HL-60/S4 treated with retinoic acid at 250 ng/mL for 4 days and 3 days (cell line): ENCODE data around the gene NUP54.

Experiments
- in situ Hi-C: fragments of 300-500 bp; cut with MboI; formaldehyde crosslinking; loops from 2 replicates; pipeline ENCODE4 v1.7.0; 2022; ENCODE audit warnings: low sequenced_read_pairs

The NUP54 gene

GRCh38 chr4:76147454-76148141, 599 bp downstream of the NUP54 start:
- in situ Hi-C loops = no loop called here

- in situ Hi-C loops = no loop called here
Measured at GRCh38 chr4:76144546-76144945, 3.7 kb downstream of the NUP54 start.

- in situ Hi-C loops = no loop called here
Measured at GRCh38 chr4:76141241-76141640, 7.0 kb downstream of the NUP54 start.

GRCh38 chr4:76127754-76128153, 20.4 kb downstream of the NUP54 start:
- in situ Hi-C loops = no loop called here

- in situ Hi-C loops = no loop called here
Measured at GRCh38 chr4:76125816-76126215, 22.4 kb downstream of the NUP54 start.

- in situ Hi-C loops = no loop called here
Measured at GRCh38 chr4:76120199-76120598, 28.0 kb downstream of the NUP54 start.

GRCh38 chr4:76117536-76117935, 30.7 kb downstream of the NUP54 start:
- in situ Hi-C loops = no loop called here

GRCh38 chr4:76116821-76117220, 31.4 kb downstream of the NUP54 start:
- in situ Hi-C loops = no loop called here

GRCh38 chr4:76108467-76109181, 39.6 kb downstream of the NUP54 start:
- in situ Hi-C loops = no loop called here

- in situ Hi-C loops = no loop called here
Measured at GRCh38 chr4:76106442-76106841, 41.8 kb downstream of the NUP54 start.

GRCh38 chr4:76105652-76106051, 42.5 kb downstream of the NUP54 start:
- in situ Hi-C loops = no loop called here

GRCh38 chr4:76096076-76096475, 52.1 kb downstream of the NUP54 start:
- in situ Hi-C loops = no loop called here

GRCh38 chr4:76095568-76095967, 52.6 kb downstream of the NUP54 start:
- in situ Hi-C loops = no loop called here

- in situ Hi-C loops = no loop called here
Measured at GRCh38 chr4:76091052-76091451, 57.1 kb downstream of the NUP54 start.

- in situ Hi-C loops = no loop called here
Measured at GRCh38 chr4:76090241-76090691, 57.9 kb downstream of the NUP54 start.

GRCh38 chr4:76088719-76089118, 59.5 kb downstream of the NUP54 start:
- in situ Hi-C loops = no loop called here

GRCh38 chr4:76087007-76087769, 61.0 kb downstream of the NUP54 start:
- in situ Hi-C loops = no loop called here

- in situ Hi-C loops = no loop called here
Measured at GRCh38 chr4:76084542-76084941, 63.7 kb downstream of the NUP54 start.

- in situ Hi-C loops = no loop called here
Measured at GRCh38 chr4:76083386-76083988, 64.7 kb downstream of the NUP54 start.

GRCh38 chr4:76078033-76078613, 70.1 kb downstream of the NUP54 start:
- in situ Hi-C loops = no loop called here

- in situ Hi-C loops = no loop called here
Measured at GRCh38 chr4:76074993-76075600, 73.1 kb downstream of the NUP54 start.
